Sigmoid colon (tissue), 3 donors: ENCODE results near the gene DDI2.

Source experiments
- CTCF ChIP-seq, 4 experiments: fragments of 450-650 bp in 3 of 4; fragments of 200-600 bp in 1 of 4; IDR thresholded peaks; one replicate each; pipeline ENCODE4 v1.5.1; 2016 to 2019; ENCODE audit warnings: antibody characterized with exemption in 4 of 4, mild to moderate bottlenecking in 3 of 4, moderate library complexity in 2 of 4
- POLR2A ChIP-seq, 2 donors: fragments of 450-650 bp; IDR thresholded peaks; one replicate each; pipeline ENCODE4 v1.6.1; 2016; ENCODE audit warnings: antibody characterized with exemption in 2 of 2, mild to moderate bottlenecking in 2 of 2, moderate library complexity in 2 of 2

- TF ChIP-seq CTCF (IDR thresholded peaks at IDR 0.05): no peak
- no peak for TF ChIP-seq POLR2A (IDR thresholded peaks at IDR 0.05)
Measured at GRCh38 chr1:15618655-15619525, 1.6 kb downstream of the DDI2 start.
